Measurements from ENCODE around the gene XIRP2. TPM values are rescaled to one million over a fixed set of nuclear protein-coding genes. Genes with fewer than 3 reads are reported as not detected.
"Not testable (repeated sequence)": the region's sequence is repeated elsewhere in the genome, so short reads cannot be mapped to it uniquely, and the experiment has no call there.

XIRP2 gene
- total RNA-seq, 1 experiment from 2014 or later, result not detected

DNA sequence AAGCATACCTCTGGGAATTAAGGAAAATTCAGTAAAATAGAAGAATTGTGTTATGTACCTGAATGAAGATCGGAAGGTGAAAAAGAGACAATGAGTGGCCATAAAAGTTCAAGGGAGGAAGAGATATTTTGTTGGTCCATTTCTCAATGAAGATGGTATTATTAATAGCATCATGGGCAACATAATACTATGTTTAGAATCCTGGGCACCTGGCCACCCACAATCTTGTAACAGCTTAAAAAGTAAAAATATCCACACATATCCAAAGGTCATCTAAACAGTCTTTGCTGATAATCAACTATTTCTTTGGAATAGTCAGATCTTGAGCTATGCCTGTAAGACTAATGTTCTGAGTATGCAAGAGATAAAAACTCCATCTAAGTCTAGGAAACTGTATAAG lies 73.7 kb downstream of the XIRP2 start:
- Histone ChIP-seq H3K27me3 (ENCODE audit: control insufficient read depth, insufficient read depth, low read length) (no peaks in the 10 kb centered on the region), H3K36me3 (replicated peaks; ENCODE audit: control insufficient read depth, insufficient read depth, low read length) (no peaks in the 10 kb centered on the region), H3K4me3 (ENCODE audit: insufficient read depth, low read depth, low read length) (no peak overlapping the region)
- no peak for DNase-seq

DNA sequence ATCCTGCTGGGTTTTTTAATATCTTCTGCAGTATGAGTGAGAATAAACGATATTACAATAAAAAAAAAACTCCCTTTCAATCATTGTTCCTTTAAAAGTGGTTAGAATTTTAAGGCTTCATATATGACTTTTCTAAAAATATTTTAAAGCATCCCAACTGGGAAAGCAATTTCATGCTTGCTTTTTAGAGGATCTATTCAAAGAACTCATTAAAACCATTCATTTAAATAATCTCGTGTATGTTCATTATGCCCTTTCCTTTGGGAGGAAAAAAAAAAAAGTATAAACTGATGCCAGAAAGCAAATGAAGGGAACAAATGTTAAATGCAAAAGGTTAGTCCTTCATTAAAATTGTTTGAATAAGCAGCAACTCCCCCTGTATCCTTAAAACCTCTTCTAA lies 81.2 kb downstream of the XIRP2 start:
- Histone ChIP-seq H3K36me3 (replicated peaks; ENCODE audit: control insufficient read depth, insufficient read depth, low read length) (no peaks in the 10 kb centered on the region), H3K4me3 (ENCODE audit: insufficient read depth, low read depth, low read length) (no peak overlapping the region)
- no peak for DNase-seq

DNA sequence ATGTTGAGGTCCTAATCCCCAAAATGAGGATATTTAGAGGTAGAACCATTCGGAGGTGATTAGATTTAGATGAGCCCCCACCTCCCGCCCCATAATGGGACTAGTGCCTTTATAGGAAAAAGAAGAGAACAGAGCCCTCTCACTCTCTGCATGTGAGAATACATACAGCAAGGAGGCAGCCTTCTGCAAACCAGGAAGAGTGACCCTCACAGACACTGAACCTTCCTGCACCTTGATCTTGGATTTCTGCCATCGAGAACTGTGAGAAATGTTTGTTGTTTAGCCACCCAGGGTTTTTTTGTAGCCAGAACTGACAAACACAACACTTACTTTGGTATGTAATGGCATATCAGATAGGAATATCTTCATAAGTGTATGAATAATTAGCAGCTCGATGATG lies 83.7 kb downstream of the XIRP2 start:
- DNase-seq, result no peak
- no peaks in the 10 kb centered on the region for H3K36me3 ChIP-seq (replicated peaks; ENCODE audit: control insufficient read depth, insufficient read depth, low read length)
- H3K4me3 ChIP-seq (ENCODE audit: insufficient read depth, low read depth, low read length), result no peak overlapping the region
- H3K27me3 ChIP-seq (ENCODE audit: control insufficient read depth, insufficient read depth, low read length), result no peaks in the 10 kb centered on the region

More for the DNA sequence above, 81.2 kb downstream of the XIRP2 start:
- no peaks in the 10 kb centered on the region for H3K27me3 ChIP-seq (ENCODE audit: control insufficient read depth, insufficient read depth, low read length)

DNA sequence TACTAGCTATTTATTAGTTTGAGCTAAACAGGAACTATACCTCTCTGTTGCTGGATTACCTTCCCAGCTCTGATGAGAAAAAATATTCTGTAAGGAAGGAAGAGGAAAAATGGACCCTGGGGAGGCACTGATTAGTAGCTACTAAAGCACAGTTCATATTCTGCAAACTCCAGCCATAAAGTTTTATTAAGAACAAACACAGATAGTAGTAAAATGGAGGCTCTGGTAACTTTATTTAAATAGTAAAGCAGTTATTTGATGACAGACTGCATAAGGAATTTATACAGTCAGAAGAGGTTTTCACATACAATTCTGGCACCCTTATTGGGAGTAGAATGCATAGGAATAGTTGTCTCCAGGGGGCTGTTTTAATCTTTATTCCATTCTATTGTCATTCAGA lies 84.1 kb downstream of the XIRP2 start:
- H3K27me3 ChIP-seq (ENCODE audit: control insufficient read depth, insufficient read depth, low read length), result no peaks in the 10 kb centered on the region
- H3K36me3 ChIP-seq (replicated peaks; ENCODE audit: control insufficient read depth, insufficient read depth, low read length), result no peaks in the 10 kb centered on the region
- DNase-seq, result no peak
- no peak overlapping the region for H3K4me3 ChIP-seq (ENCODE audit: insufficient read depth, low read depth, low read length)

DNA sequence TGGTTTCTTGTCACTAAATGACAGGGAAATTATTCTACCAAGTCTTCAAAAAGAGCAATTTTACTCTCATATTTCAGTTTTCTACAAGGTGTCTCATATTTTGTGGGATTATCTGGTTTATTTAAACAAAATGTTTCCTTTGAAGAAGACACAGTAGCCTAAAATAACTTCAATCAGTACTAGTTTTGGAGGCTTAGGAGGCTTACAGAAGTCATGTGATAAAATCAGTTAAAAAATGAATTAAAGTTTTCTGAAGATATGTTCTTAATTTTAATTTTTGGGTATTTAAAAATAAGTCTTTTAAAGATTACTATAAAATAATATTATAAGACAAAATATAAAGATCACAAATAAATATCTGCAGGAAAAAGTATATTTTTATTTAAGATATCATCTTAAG lies 95.9 kb downstream of the XIRP2 start:
- DNase-seq, result no peak
- Histone ChIP-seq H3K36me3 (replicated peaks; ENCODE audit: control insufficient read depth, insufficient read depth, low read length) (no peaks in the 10 kb centered on the region), H3K27me3 (ENCODE audit: control insufficient read depth, insufficient read depth, low read length) (no peaks in the 10 kb centered on the region), H3K4me3 (ENCODE audit: insufficient read depth, low read depth, low read length) (no peak overlapping the region)

DNA sequence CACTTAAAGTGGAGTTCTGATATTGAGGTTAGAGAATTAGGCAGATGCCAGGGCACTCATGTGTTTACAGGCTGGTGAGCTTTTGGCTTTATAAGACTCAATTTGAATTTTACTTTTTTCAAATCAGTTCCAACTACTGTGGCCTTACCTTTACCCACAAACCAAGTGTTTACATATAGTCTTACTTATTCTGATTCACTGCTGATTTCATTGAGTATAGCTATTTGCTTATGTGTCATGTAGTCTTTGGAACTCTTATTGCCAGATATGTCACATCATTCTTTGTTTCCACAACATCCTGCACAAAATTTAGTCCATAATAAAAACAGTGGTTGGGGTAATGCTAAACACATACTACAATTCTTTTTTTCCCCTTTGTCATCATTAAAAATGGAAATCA lies 96.5 kb downstream of the XIRP2 start:
- Histone ChIP-seq H3K27me3 (ENCODE audit: control insufficient read depth, insufficient read depth, low read length) (no peaks in the 10 kb centered on the region), H3K4me3 (ENCODE audit: insufficient read depth, low read depth, low read length) (no peak overlapping the region), H3K36me3 (replicated peaks; ENCODE audit: control insufficient read depth, insufficient read depth, low read length) (no peaks in the 10 kb centered on the region)
- DNase-seq, result no peak

DNA sequence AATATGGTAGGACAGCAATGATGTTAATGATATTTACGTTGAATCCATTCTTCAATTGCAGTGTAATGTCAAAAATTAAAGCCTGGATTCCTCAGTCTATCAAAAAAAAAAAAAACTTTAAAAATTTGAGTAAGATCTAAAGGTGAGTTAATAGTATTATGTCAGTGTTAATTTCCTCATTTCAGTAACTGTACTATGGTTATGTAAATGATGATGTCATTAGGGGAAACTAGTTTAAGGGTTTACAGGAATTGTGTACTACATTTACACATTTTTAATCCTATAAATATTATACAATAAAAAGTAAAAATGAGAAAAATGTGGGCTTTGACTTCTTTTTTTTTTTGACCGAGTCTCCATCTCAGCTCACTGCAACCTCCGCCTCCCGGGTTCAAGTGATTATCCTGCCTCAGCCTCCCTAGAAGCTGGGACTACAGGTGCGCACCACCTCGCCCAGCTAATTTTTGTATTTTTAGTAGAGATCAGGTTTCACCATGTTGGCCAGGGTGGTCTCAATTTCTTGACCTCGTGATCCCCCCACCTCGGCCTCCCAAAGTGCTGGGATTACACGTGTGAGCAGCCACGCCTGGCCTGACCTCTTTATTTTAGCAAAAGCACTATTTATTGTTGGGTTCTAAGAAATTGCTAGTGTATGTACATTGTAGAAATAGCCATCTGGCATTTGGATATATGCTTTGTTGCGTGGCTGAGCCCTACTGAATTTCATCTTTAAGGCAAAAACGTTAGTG lies 106.5 kb downstream of the XIRP2 start:
- DNase-seq, result no peak
- H3K36me3 ChIP-seq (replicated peaks; ENCODE audit: control insufficient read depth, insufficient read depth, low read length), result no peaks in the 10 kb centered on the region
- H3K27me3 ChIP-seq (ENCODE audit: control insufficient read depth, insufficient read depth, low read length), result no peaks in the 10 kb centered on the region
- H3K4me3 ChIP-seq (ENCODE audit: insufficient read depth, low read depth, low read length), result no peak overlapping the region

DNA sequence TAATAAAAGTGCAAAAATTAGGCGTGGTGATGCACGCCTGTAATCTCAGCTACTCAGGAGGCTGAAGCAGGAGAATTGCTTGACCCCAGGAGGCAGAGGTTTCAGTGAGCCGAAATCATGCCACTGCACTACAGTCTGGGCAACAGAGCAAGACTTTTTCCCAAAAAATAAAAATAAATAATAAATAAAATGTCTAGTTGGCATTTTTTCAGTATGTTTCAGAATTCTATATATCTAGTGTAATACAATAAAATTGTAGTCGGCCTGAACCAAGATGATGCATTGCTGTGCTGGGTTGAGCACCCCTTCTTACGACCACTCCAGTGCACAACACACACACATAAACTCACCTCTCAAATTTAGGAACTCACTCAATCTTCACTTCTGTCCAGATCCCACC lies 108.2 kb downstream of the XIRP2 start:
- Histone ChIP-seq H3K27me3 (ENCODE audit: control insufficient read depth, insufficient read depth, low read length) (no peaks in the 10 kb centered on the region), H3K36me3 (replicated peaks; ENCODE audit: control insufficient read depth, insufficient read depth, low read length) (no peaks in the 10 kb centered on the region), H3K4me3 (ENCODE audit: insufficient read depth, low read depth, low read length) (no peak overlapping the region)
- DNase-seq, result no peak

DNA sequence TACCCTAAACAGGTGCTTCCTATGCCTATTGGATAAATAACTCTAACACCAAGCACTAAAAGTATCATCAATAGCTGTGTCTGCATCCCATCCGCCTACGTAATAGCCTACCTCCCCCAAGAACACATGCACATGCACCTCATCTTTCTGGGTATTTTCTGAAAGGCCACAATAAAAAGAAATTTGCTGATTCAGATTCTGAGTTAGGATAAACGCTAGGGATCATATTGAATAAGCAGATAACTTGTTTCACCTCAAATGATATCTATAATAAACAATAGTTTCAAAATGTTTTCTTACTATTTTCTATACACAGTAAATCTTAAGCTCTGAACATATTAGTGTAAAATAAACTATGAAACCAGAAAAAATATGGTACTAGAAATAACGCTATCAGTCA lies 112.9 kb downstream of the XIRP2 start:
- no peak for DNase-seq
- no peaks in the 10 kb centered on the region for H3K36me3 ChIP-seq (replicated peaks; ENCODE audit: control insufficient read depth, insufficient read depth, low read length)
- H3K4me3 ChIP-seq (ENCODE audit: insufficient read depth, low read depth, low read length), result no peak overlapping the region
- no peaks in the 10 kb centered on the region for H3K27me3 ChIP-seq (ENCODE audit: control insufficient read depth, insufficient read depth, low read length)

DNA sequence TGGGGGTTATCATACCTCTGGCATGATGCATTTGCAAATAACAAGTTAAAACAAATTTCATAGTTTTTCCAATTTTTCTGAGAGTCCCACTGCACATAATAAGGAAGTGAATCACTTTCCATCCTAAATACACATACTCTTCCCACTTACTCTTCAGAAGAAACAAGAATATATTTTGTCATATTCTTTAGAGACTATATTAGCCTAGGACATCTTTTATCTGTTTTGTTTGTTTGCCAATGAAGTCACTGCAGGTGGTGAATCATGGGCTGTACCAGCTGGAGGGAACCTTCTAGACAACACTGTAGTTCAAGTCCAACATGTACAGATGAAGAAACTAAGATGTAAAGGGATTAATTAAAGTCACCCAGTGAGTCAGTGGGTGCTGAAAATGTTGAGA lies 116.8 kb downstream of the XIRP2 start:
- no peak for DNase-seq

DNA sequence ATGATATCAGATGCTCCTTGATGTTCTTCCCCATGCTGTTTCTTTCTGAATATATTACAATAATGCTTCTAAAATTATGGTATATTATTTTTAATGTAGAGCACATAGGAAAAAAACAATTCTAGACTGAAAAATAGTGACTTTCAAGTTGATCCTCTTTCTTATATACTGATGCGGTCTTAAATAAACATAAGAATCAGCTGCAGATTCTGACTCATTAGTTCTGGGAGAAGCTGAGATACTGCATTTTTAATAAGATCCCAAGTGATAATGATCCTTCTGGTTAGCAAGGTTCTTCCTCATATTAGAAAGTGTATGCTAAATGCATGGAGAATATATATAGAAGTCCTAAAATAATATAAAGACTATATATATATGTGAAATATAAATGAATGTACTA lies 124.9 kb downstream of the XIRP2 start:
- H3K27me3 ChIP-seq (ENCODE audit: control insufficient read depth, insufficient read depth, low read length), result no peaks in the 10 kb centered on the region
- no peak for DNase-seq
- no peaks in the 10 kb centered on the region for H3K36me3 ChIP-seq (replicated peaks; ENCODE audit: control insufficient read depth, insufficient read depth, low read length)
- H3K4me3 ChIP-seq (ENCODE audit: insufficient read depth, low read depth, low read length), result no peak overlapping the region

More for the DNA sequence above, 116.8 kb downstream of the XIRP2 start:
- Histone ChIP-seq H3K36me3 (replicated peaks; ENCODE audit: control insufficient read depth, insufficient read depth, low read length) (no peaks in the 10 kb centered on the region), H3K27me3 (ENCODE audit: control insufficient read depth, insufficient read depth, low read length) (no peaks in the 10 kb centered on the region), H3K4me3 (ENCODE audit: insufficient read depth, low read depth, low read length) (no peak overlapping the region)

DNA sequence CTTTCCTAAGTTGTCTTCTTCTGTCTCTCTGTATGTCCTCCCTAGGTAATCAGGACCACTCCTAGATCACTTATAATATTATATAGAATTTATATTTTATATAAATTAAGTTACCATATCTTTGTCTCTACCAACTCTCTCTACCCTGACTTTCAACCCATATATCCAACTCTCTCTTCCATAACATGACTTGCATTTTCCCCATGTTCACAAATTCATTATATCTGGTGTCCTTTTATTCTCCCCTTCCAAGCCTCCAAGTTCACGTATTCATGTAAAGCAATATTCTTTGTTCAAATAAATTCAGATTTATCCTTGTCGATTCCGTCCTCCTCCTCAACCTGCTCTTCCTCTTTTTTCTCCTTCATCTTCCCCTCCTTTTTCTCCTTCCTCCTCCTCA lies 127.5 kb downstream of the XIRP2 start:
- no peaks in the 10 kb centered on the region for H3K36me3 ChIP-seq (replicated peaks; ENCODE audit: control insufficient read depth, insufficient read depth, low read length)
- H3K27me3 ChIP-seq (ENCODE audit: control insufficient read depth, insufficient read depth, low read length), result no peaks in the 10 kb centered on the region
- no peak for DNase-seq
- no peak overlapping the region for H3K4me3 ChIP-seq (ENCODE audit: insufficient read depth, low read depth, low read length)

DNA sequence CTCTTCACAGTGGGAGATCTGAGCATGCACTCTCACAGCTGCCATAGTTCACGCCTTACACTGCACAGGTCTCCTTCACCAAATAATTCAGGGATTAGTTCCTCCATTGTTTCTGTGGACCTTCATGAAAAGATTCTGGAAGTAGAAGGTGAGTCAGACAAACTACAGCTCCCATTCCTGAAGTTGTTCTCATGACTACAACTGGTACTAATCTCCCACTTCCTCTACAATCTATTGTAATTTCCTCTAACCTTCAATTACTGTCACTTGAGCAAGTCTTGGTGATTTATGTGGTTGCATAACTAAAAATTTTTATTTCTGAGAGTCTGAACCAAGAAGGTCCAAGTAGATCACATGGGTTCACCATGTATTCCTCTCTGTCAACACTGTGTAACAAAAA lies 128.7 kb downstream of the XIRP2 start:
- H3K27me3 ChIP-seq (ENCODE audit: control insufficient read depth, insufficient read depth, low read length), result no peaks in the 10 kb centered on the region
- H3K36me3 ChIP-seq (replicated peaks; ENCODE audit: control insufficient read depth, insufficient read depth, low read length), result no peaks in the 10 kb centered on the region
- H3K4me3 ChIP-seq (ENCODE audit: insufficient read depth, low read depth, low read length), result no peak overlapping the region
- no peak for DNase-seq

DNA sequence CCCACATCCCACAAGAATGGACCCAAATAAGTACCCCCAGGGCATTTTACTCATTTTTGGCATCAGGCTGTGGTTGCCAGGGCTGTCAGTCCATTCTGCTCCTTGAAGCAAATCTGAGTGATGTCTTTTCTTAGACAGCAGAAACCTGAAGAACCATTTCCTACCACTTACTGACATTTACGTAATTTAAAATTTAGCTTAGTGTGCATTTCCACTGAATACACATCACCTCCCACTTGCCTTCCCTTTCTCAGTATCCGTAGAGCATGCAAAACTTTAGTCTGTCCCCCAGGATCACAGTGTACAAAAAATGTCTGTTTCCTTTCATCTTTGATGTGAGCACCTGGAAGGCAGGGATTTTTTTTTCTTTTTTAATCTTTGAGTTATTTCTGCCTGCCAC lies 130.3 kb downstream of the XIRP2 start:
- no peaks in the 10 kb centered on the region for H3K27me3 ChIP-seq (ENCODE audit: control insufficient read depth, insufficient read depth, low read length)
- DNase-seq, result no peak
- H3K4me3 ChIP-seq (ENCODE audit: insufficient read depth, low read depth, low read length), result no peak overlapping the region
- no peaks in the 10 kb centered on the region for H3K36me3 ChIP-seq (replicated peaks; ENCODE audit: control insufficient read depth, insufficient read depth, low read length)

DNA sequence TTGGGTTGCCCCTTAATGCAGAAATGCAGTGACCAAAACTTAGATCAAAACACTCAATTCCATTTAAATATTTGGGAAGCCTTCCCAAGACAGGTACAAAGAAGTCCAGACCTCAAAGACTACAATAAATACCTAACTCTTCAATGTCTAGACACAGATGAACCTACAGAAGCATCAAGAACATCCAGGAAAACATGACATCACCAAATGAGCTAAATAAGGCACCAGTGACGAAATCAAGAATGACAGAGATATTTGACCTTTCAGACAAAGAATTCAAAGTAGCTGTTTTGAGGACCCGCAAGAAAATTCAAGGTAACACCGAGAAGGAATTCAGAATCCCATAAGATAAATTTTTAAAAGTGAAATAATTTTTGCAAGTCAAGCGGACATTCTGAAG lies 140.2 kb downstream of the XIRP2 start:
- Histone ChIP-seq H3K27me3 (ENCODE audit: control insufficient read depth, insufficient read depth, low read length) (no peaks in the 10 kb centered on the region), H3K36me3 (replicated peaks; ENCODE audit: control insufficient read depth, insufficient read depth, low read length) (no peaks in the 10 kb centered on the region), H3K4me3 (ENCODE audit: insufficient read depth, low read depth, low read length) (no peak overlapping the region)
- DNase-seq, result no peak

DNA sequence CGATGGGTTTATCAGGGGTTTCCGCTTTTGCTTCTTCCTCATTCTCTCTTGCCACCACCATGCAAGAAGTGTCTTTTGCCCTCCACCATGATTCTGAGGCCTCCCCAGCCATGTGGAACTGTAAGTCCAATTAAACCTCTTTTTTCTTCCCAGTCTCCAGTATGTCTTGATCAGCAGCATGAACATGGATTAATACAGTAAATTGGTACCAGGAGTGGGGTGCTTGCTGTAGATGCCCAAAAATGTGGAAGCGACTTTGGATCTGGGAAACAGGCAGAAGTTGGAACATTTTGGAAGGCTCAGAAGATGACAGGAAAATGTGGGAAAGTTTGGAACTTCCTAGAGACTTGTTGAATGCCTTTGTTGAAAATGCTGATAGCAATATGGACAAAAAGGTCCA lies 146.7 kb downstream of the XIRP2 start:
- H3K36me3 ChIP-seq (replicated peaks; ENCODE audit: control insufficient read depth, insufficient read depth, low read length); H3K4me3 ChIP-seq (ENCODE audit: insufficient read depth, low read depth, low read length): not testable (repeated sequence)

More for the DNA sequence above, 146.7 kb downstream of the XIRP2 start:
- not testable (repeated sequence) for DNase-seq; H3K27me3 ChIP-seq (ENCODE audit: control insufficient read depth, insufficient read depth, low read length)

Measured in H7 (cell line).